ENCODE measurements around the gene MID1.

MID1 gene

GRCh38 chrX:10576777-10577447 is 43.5 kb downstream of the MID1 start:
- no peak for DNase-seq (ENCODE audit: low spot score)

GRCh38 chrX:10576186-10576585 is 44.2 kb downstream of the MID1 start:
- DNase-seq (ENCODE audit: low spot score), result no peak

GRCh38 chrX:10574663-10575062 is 45.7 kb downstream of the MID1 start:
- DNase-seq (ENCODE audit: low spot score), result peak; percentile 38

GRCh38 chrX:10571260-10571659 is 49.1 kb downstream of the MID1 start:
- DNase-seq (ENCODE audit: low spot score), result no peak

- no peak for DNase-seq (ENCODE audit: low spot score)
Measured at GRCh38 chrX:10570601-10571000, 49.8 kb downstream of the MID1 start.

GRCh38 chrX:10569946-10570345 is 50.4 kb downstream of the MID1 start:
- no peak for DNase-seq (ENCODE audit: low spot score)

GRCh38 chrX:10568428-10568827 is 52.0 kb downstream of the MID1 start:
- no peak for DNase-seq (ENCODE audit: low spot score)

- DNase-seq (ENCODE audit: low spot score), result no peak
Measured at GRCh38 chrX:10567136-10567535, 53.2 kb downstream of the MID1 start.

- no peak for DNase-seq (ENCODE audit: low spot score)
Measured at GRCh38 chrX:10566716-10567097, 53.7 kb downstream of the MID1 start.

- DNase-seq (ENCODE audit: low spot score), result no peak
Measured at GRCh38 chrX:10564484-10564883, 55.9 kb downstream of the MID1 start.

GRCh38 chrX:10557166-10557565 is 63.2 kb downstream of the MID1 start:
- DNase-seq (ENCODE audit: low spot score), result no peak

- DNase-seq (ENCODE audit: low spot score), result no peak
Measured at GRCh38 chrX:10556405-10556804, 64.0 kb downstream of the MID1 start.

GRCh38 chrX:10555846-10556245 is 64.5 kb downstream of the MID1 start:
- no peak for DNase-seq (ENCODE audit: low spot score)

GRCh38 chrX:10554612-10555270 is 65.6 kb downstream of the MID1 start:
- DNase-seq (ENCODE audit: low spot score), result peak; percentile 51

GRCh38 chrX:10549280-10549679 is 71.1 kb downstream of the MID1 start:
- DNase-seq (ENCODE audit: low spot score), result no peak

GRCh38 chrX:10548688-10549087 is 71.7 kb downstream of the MID1 start:
- DNase-seq (ENCODE audit: low spot score), result no peak

- DNase-seq (ENCODE audit: low spot score), result no peak
Measured at GRCh38 chrX:10545882-10546281, 74.5 kb downstream of the MID1 start.

GRCh38 chrX:10542586-10542985 is 77.8 kb downstream of the MID1 start:
- no peak for DNase-seq (ENCODE audit: low spot score)

- DNase-seq (ENCODE audit: low spot score), result no peak
Measured at GRCh38 chrX:10538831-10539230, 81.6 kb downstream of the MID1 start.

GRCh38 chrX:10537308-10537707 is 83.1 kb downstream of the MID1 start:
- no peak for DNase-seq (ENCODE audit: low spot score)

GRCh38 chrX:10536744-10537143 is 83.6 kb downstream of the MID1 start:
- no peak for DNase-seq (ENCODE audit: low spot score)

GRCh38 chrX:10534611-10535010 is 85.8 kb downstream of the MID1 start:
- no peak for DNase-seq (ENCODE audit: low spot score)

- DNase-seq (ENCODE audit: low spot score), result no peak
Measured at GRCh38 chrX:10533696-10534365, 86.6 kb downstream of the MID1 start.

Data from kidney capillary endothelial cell (primary cell).